HCT116 (cell line): ENCODE data around the gene KCNK3.

Experiments used
- CBX3 ChIP-seq: IDR thresholded peaks from 2 replicates; pipeline ENCODE4 v1.6.1; 2012; ENCODE audit warnings: low read depth
- EZH2 ChIP-seq: fragments of 200-600 bp; sonication (generic); IDR thresholded peaks from 2 replicates; pipeline ENCODE4 v1.6.1; 2017; ENCODE audit warnings: antibody characterized with exemption, mixed run types
- EZH2phosphoT487 ChIP-seq: fragments of 200-600 bp; IDR thresholded peaks from 2 replicates; pipeline ENCODE4 v1.6.1; 2018; ENCODE audit warnings: antibody characterized with exemption, borderline replicate concordance
- JUND ChIP-seq: IDR thresholded peaks from 2 replicates; pipeline ENCODE4 v1.6.1; 2012
- POLR2A ChIP-seq: IDR thresholded peaks from 2 replicates; pipeline ENCODE4 v1.7.0; 2011; ENCODE audit warnings: borderline replicate concordance; ENCODE audit not compliant: insufficient read depth, insufficient read length; ENCODE audit errors: extremely low read depth
- POLR2AphosphoS5 ChIP-seq: IDR thresholded peaks from 2 replicates; pipeline ENCODE4 v1.6.1; 2011; ENCODE audit warnings: mild to moderate bottlenecking, low read depth, low read length, moderate library complexity
- SIN3A ChIP-seq: IDR thresholded peaks from 2 replicates; pipeline ENCODE4 v1.6.1; 2012; ENCODE audit warnings: low read depth
- ZNF274 ChIP-seq: fragments of 200-500 bp; sonication (Bioruptor generic); IDR thresholded peaks from 2 replicates; pipeline ENCODE4 v1.6.1; 2014; ENCODE audit warnings: mild to moderate bottlenecking, low read depth, low read length, inconsistent platforms
- TF ChIP-seq, protein P1 (sequence below), 3 experiments: fragments of 200-600 bp in 1 of 3; sonication (generic) in 1 of 3; IDR thresholded peaks in 2 of 3; conservative IDR thresholded peaks in 1 of 3; 2 replicates each; pipeline ENCODE4 v1.5.1; 2012 to 2017; ENCODE audit warnings: low read depth in 2 of 3, low read length in 2 of 3, antibody characterized with exemption in 1 of 3, borderline replicate concordance in 1 of 3, control low read depth in 1 of 3, mild to moderate bottlenecking in 1 of 3, mixed read lengths in 1 of 3, mixed run types in 1 of 3, moderate library complexity in 1 of 3; ENCODE audit not compliant: insufficient read depth in 1 of 3
- TF ChIP-seq, protein P2 (sequence below): IDR thresholded peaks from 2 replicates; pipeline ENCODE4 v1.6.1; 2011; ENCODE audit warnings: mild to moderate bottlenecking, low read length, moderate library complexity; ENCODE audit not compliant: insufficient replicate concordance; ENCODE audit errors: extremely low read depth
- TF ChIP-seq, protein P3 (sequence below): IDR thresholded peaks from 2 replicates; pipeline ENCODE4 v1.6.1; 2012; ENCODE audit warnings: low read depth
- TF ChIP-seq, protein P4 (sequence below): IDR thresholded peaks from 2 replicates; pipeline ENCODE4 v1.6.1; 2012
- TF ChIP-seq, protein P5 (sequence below): IDR thresholded peaks from 2 replicates; pipeline ENCODE4 v1.6.1; 2012

DNA sequence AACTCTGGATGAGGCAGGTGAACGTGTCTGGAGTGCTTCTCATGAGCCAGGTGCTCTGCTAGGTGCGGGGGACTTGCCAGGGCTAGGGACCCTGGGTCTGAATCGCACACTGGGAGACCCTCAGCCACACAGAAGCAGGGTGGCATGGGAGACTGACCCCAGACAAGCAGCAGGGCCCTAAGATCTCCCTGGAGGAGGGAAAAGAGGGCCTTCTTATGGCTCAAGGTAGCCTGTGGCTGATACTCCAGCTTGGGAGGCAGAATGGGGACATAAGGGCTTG lies 38.5 kb upstream of the KCNK3 start:
- TF ChIP-seq, protein P1, sequence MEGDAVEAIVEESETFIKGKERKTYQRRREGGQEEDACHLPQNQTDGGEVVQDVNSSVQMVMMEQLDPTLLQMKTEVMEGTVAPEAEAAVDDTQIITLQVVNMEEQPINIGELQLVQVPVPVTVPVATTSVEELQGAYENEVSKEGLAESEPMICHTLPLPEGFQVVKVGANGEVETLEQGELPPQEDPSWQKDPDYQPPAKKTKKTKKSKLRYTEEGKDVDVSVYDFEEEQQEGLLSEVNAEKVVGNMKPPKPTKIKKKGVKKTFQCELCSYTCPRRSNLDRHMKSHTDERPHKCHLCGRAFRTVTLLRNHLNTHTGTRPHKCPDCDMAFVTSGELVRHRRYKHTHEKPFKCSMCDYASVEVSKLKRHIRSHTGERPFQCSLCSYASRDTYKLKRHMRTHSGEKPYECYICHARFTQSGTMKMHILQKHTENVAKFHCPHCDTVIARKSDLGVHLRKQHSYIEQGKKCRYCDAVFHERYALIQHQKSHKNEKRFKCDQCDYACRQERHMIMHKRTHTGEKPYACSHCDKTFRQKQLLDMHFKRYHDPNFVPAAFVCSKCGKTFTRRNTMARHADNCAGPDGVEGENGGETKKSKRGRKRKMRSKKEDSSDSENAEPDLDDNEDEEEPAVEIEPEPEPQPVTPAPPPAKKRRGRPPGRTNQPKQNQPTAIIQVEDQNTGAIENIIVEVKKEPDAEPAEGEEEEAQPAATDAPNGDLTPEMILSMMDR (IDR thresholded peaks at IDR 0.05 in 2 of 3, conservative IDR thresholded peaks at IDR 0.05 in 1 of 3; ENCODE audit: borderline replicate concordance in 1 of 3, insufficient read depth in 1 of 3, low read depth in 2 of 3, low read length in 2 of 3): no peak
- TF ChIP-seq POLR2AphosphoS5: no peak
- TF ChIP-seq POLR2A: no peak
- no peak for TF ChIP-seq JUND
- TF ChIP-seq, protein P2, sequence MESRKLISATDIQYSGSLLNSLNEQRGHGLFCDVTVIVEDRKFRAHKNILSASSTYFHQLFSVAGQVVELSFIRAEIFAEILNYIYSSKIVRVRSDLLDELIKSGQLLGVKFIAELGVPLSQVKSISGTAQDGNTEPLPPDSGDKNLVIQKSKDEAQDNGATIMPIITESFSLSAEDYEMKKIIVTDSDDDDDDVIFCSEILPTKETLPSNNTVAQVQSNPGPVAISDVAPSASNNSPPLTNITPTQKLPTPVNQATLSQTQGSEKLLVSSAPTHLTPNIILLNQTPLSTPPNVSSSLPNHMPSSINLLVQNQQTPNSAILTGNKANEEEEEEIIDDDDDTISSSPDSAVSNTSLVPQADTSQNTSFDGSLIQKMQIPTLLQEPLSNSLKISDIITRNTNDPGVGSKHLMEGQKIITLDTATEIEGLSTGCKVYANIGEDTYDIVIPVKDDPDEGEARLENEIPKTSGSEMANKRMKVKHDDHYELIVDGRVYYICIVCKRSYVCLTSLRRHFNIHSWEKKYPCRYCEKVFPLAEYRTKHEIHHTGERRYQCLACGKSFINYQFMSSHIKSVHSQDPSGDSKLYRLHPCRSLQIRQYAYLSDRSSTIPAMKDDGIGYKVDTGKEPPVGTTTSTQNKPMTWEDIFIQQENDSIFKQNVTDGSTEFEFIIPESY: no peak
- TF ChIP-seq EZH2: no peak
- TF ChIP-seq, protein P3, sequence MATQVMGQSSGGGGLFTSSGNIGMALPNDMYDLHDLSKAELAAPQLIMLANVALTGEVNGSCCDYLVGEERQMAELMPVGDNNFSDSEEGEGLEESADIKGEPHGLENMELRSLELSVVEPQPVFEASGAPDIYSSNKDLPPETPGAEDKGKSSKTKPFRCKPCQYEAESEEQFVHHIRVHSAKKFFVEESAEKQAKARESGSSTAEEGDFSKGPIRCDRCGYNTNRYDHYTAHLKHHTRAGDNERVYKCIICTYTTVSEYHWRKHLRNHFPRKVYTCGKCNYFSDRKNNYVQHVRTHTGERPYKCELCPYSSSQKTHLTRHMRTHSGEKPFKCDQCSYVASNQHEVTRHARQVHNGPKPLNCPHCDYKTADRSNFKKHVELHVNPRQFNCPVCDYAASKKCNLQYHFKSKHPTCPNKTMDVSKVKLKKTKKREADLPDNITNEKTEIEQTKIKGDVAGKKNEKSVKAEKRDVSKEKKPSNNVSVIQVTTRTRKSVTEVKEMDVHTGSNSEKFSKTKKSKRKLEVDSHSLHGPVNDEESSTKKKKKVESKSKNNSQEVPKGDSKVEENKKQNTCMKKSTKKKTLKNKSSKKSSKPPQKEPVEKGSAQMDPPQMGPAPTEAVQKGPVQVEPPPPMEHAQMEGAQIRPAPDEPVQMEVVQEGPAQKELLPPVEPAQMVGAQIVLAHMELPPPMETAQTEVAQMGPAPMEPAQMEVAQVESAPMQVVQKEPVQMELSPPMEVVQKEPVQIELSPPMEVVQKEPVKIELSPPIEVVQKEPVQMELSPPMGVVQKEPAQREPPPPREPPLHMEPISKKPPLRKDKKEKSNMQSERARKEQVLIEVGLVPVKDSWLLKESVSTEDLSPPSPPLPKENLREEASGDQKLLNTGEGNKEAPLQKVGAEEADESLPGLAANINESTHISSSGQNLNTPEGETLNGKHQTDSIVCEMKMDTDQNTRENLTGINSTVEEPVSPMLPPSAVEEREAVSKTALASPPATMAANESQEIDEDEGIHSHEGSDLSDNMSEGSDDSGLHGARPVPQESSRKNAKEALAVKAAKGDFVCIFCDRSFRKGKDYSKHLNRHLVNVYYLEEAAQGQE: no peak
- TF ChIP-seq ZNF274: no peak
- no peak for TF ChIP-seq EZH2phosphoT487
- TF ChIP-seq, protein P4, sequence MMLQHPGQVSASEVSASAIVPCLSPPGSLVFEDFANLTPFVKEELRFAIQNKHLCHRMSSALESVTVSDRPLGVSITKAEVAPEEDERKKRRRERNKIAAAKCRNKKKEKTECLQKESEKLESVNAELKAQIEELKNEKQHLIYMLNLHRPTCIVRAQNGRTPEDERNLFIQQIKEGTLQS: no peak
- TF ChIP-seq SIN3A: no peak
- TF ChIP-seq CBX3: no peak
- TF ChIP-seq, protein P5, sequence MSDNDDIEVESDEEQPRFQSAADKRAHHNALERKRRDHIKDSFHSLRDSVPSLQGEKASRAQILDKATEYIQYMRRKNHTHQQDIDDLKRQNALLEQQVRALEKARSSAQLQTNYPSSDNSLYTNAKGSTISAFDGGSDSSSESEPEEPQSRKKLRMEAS: no peak
